HG02642 (cell line): Measurements from ENCODE around the gene VSIG2.
A peak's percentile ranks its signal among the peaks of the same experiment; 100 is the strongest.
"Not testable (repeated sequence)": the region's sequence is repeated elsewhere in the genome, so short reads cannot be mapped to it uniquely, and the experiment has no call there.

Experiments
- ATAC-seq: cut with Tn5 transposase; IDR thresholded peaks from one replicate; pipeline ENCODE4 v1.9.1; 2021; ENCODE audit warnings: mild to moderate bottlenecking; ENCODE audit not compliant: unreplicated experiment, poor library complexity

The VSIG2 gene

GRCh38 chr11:124751741-124752470, at the start of gene VSIG2:
VSIG2 (minus strand) TSS chr11:124752255; CDS start chr11:124752137, 118 bp downstream.
- no peak for ATAC-seq

GRCh38 chr11:124801014-124801413, 49.0 kb upstream of the VSIG2 start:
- no peak for ATAC-seq

GRCh38 chr11:124800226-124800929, 48.3 kb upstream of the VSIG2 start, which contains the start of gene MSANTD2:
MSANTD2 (minus strand) TSS chr11:124800406; CDS start chr11:124800380, 26 bp downstream.
- ATAC-seq: peak; percentile 94

GRCh38 chr11:124799348-124800225, 47.5 kb upstream of the VSIG2 start:
- ATAC-seq: peak; percentile 45

- peak; percentile 5 for ATAC-seq
Measured at GRCh38 chr11:124798991-124799347, 46.9 kb upstream of the VSIG2 start.

GRCh38 chr11:124796312-124796711, 44.3 kb upstream of the VSIG2 start:
- no peak for ATAC-seq

- ATAC-seq: no peak
Measured at GRCh38 chr11:124793466-124794278, 41.6 kb upstream of the VSIG2 start.

- peak; percentile 66 for ATAC-seq
Measured at GRCh38 chr11:124791626-124792341, 39.7 kb upstream of the VSIG2 start.

GRCh38 chr11:124788521-124788920, 36.5 kb upstream of the VSIG2 start:
- ATAC-seq: no peak

GRCh38 chr11:124784051-124784450, 32.0 kb upstream of the VSIG2 start:
- ATAC-seq: no peak

GRCh38 chr11:124783002-124783401, 30.9 kb upstream of the VSIG2 start:
- no peak for ATAC-seq

- ATAC-seq: no peak
Measured at GRCh38 chr11:124779568-124779967, 27.5 kb upstream of the VSIG2 start.

GRCh38 chr11:124778281-124778680, 26.2 kb upstream of the VSIG2 start:
- ATAC-seq: no peak

GRCh38 chr11:124776865-124777645, 25.0 kb upstream of the VSIG2 start:
- no peak for ATAC-seq

- not testable (repeated sequence) for ATAC-seq
Measured at GRCh38 chr11:124770959-124771358, 18.9 kb upstream of the VSIG2 start.

GRCh38 chr11:124769806-124770774, 18.0 kb upstream of the VSIG2 start:
- no peak for ATAC-seq

GRCh38 chr11:124768914-124769313, 16.9 kb upstream of the VSIG2 start:
- no peak for ATAC-seq
